GM12878 (cell line): ENCODE results near the gene RNF183. TPM values are rescaled to one million over a fixed set of nuclear protein-coding genes. Genes with fewer than 3 reads are reported as not detected.

ENCODE experiments used
- ATAC-seq: fragments of 200-7000 bp; cut with Tn5 transposase; 3 replicates; pipeline ENCODE4 v1.9.1; 2020; ENCODE audit warnings: mild to moderate bottlenecking, moderate library complexity
- BruUV-seq: library from RNA; stranded (reverse); fragments of 400-500 nt; replicated peaks from 2 replicates; lab custom pipeline; 2021; lab: Mats Ljungman, UMichigan
- CTCF ChIA-PET: fragments of 300-600 bp; sonication (Branson Sonifier 250); formaldehyde crosslinking; extraction: SDS; loops from one replicate; lab custom pipeline; 2021; ENCODE audit warnings: inconsistent platforms; lab: Yijun Ruan, JAX
- POLR2A ChIA-PET: fragments of 350-600 bp; formaldehyde crosslinking; extraction: SDS; loops from one replicate; lab custom pipeline; 2021; ENCODE audit warnings: inconsistent platforms; lab: Charles Lee
- RAD21 ChIA-PET: fragments of 300-600 bp; sonication (Branson Sonifier 250); formaldehyde crosslinking; loops from one replicate; lab custom pipeline; 2023; ENCODE audit warnings: antibody characterized with exemption; ENCODE audit not compliant: unreplicated experiment; lab: Charles Lee
- SMC1A ChIA-PET: fragments of 300-600 bp; sonication (Branson Sonifier 250); formaldehyde crosslinking; loops from one replicate; lab custom pipeline; 2023; ENCODE audit not compliant: unreplicated experiment, uncharacterized antibody; lab: Charles Lee
- DNase-seq: peaks from one replicate; pipeline ENCODE4 v3.0.0-alpha.2; 2011; ENCODE audit warnings: low read depth, low spot score
- FAIRE-seq: peaks from 3 replicates; lab custom pipeline; 2011; peaks lifted over from hg19 to GRCh38; lab: Jason Lieb, UNC
- H2AFZ ChIP-seq: 2 replicates; pipeline ENCODE4 v1.6.0; 2011; ENCODE audit warnings: low read depth, low read length, control low read depth; ENCODE audit not compliant: control insufficient read depth
- H3K27ac ChIP-seq: 2 replicates; pipeline ENCODE4 v1.5.1; 2011; ENCODE audit warnings: control low read depth; ENCODE audit not compliant: control insufficient read depth, insufficient read depth
- H3K27me3 ChIP-seq, 2 experiments: replicated peaks in 1 of 2; 2 replicates each; pipeline versions ENCODE4 v1.6.0 to v1.6.1; 2011; ENCODE audit warnings: low read length in 1 of 2; ENCODE audit not compliant: control insufficient read depth in 2 of 2, insufficient read depth in 2 of 2
- H3K36me3 ChIP-seq, 2 experiments: 2 replicates each; pipeline ENCODE4 v1.5.1; 2011; ENCODE audit warnings: low read length in 1 of 2; ENCODE audit not compliant: control insufficient read depth in 2 of 2, insufficient read depth in 2 of 2
- H3K4me1 ChIP-seq: 2 replicates; pipeline ENCODE4 v1.6.1; 2011; ENCODE audit warnings: mild to moderate bottlenecking, low read length, moderate library complexity, mixed read lengths; ENCODE audit not compliant: control insufficient read depth, insufficient read depth
- H3K4me2 ChIP-seq: 2 replicates; pipeline ENCODE4 v1.6.0; 2011; ENCODE audit warnings: control low read depth; ENCODE audit not compliant: control insufficient read depth, insufficient read depth
- H3K4me3 ChIP-seq: fragments of 200-600 bp; sonication (generic); 2 replicates; pipeline ENCODE4 v1.5.1; 2016
- H3K79me2 ChIP-seq: 2 replicates; pipeline ENCODE4 v1.6.0; 2011; ENCODE audit warnings: low read length; ENCODE audit not compliant: control insufficient read depth, insufficient read depth
- H3K9ac ChIP-seq: 2 replicates; pipeline ENCODE4 v1.8.0; 2011; ENCODE audit warnings: low read length, control low read depth, mixed read lengths; ENCODE audit not compliant: control insufficient read depth, insufficient read depth
- H3K9me3 ChIP-seq: replicated peaks from 3 replicates; pipeline ENCODE4 v1.5.1; 2011; ENCODE audit warnings: mild to moderate bottlenecking, low read length; ENCODE audit not compliant: control insufficient read depth, insufficient read depth
- H4K20me1 ChIP-seq: 2 replicates; pipeline ENCODE4 v1.6.0; 2011; ENCODE audit not compliant: control insufficient read depth, insufficient read depth
- EED ChIP-seq: sonication (generic); IDR thresholded peaks from 2 replicates; pipeline ENCODE4 v1.6.1; 2016; ENCODE audit warnings: antibody characterized with exemption, low read depth
- KDM1A ChIP-seq: fragments of 200-600 bp; sonication (generic); IDR thresholded peaks from 2 replicates; pipeline ENCODE4 v1.6.1; 2016; ENCODE audit warnings: borderline replicate concordance
- MAX ChIP-seq: IDR thresholded peaks from 2 replicates; pipeline ENCODE4 v1.6.1; 2012; ENCODE audit warnings: low read depth, low read length, improper control_type of control experiment
- PML ChIP-seq: IDR thresholded peaks from 2 replicates; pipeline ENCODE4 v1.6.1; 2012; ENCODE audit warnings: low read length, inconsistent platforms
- YY1 ChIP-seq: IDR thresholded peaks from 2 replicates; pipeline ENCODE4 v1.6.1; 2011; ENCODE audit warnings: low read depth, mild to moderate bottlenecking, low read length
- WGBS: methylation state at CpG from one replicate; pipeline ENCODE4 v1.1.6; 2016; ENCODE audit warnings: low lambda C conversion rate; ENCODE audit not compliant: insufficient replicate concordance, insufficient coverage; ENCODE audit errors: missing lambda C conversion rate; 5-methylcytosine and 5-hydroxymethylcytosine counted together
- in situ Hi-C: fragments of 300-500 bp; cut with MboI; formaldehyde crosslinking; loops from 9 replicates; pipeline ENCODE4 v1.14.3; 2018; ENCODE audit warnings: mixed read lengths
- intact Hi-C: fragments of 100-400 bp; cut with micrococcal nuclease; formaldehyde crosslinking; loops from one replicate; pipeline ENCODE4 v1.14.2; 2022; ENCODE audit not compliant: unreplicated experiment
- polyA plus RNA-seq, 11 experiments: library from polyadenylated mRNA; depleted of rRNA in 4 of 11; unstranded in 6 of 11; stranded (reverse) in 5 of 11; fragments of >200 nt; fragmentation: Nextera tagmentation in 4 of 11; fragmentation: Illumina TruSeq in 1 of 11; extraction: Ambion mirVana in 4 of 11; extraction: Trizol in 1 of 11; gene quantifications; 1 replicate in 1 of 11; 2 replicates in 10 of 11; pipeline versions ENCODE4 v1.2.1 to v1.2.3, GENCODE V29; 2011 to 2016; ENCODE audit warnings: inconsistent platforms in 2 of 11, missing spikeins in 2 of 11, low read depth in 1 of 11
- total RNA-seq, 4 experiments: library from RNA; depleted of rRNA in 3 of 4; stranded (reverse); fragments of >200 nt in 3 of 4; fragmentation: Illumina TruSeq in 1 of 4; extraction: Trizol in 1 of 4; gene quantifications; 2 replicates each; pipeline versions ENCODE4 v1.2.1 to v1.2.3, GENCODE V29; 2013 to 2021

Gene RNF183
- total and polyA plus RNA-seq, 10 of the 15 experiments (the other 5 are each of a cell fraction or from before 2014, with no cell fraction given): 0.03 to 0.26 (median 0.07) TPM; not detected in 6

- no peaks in the 10 kb centered on the region for H4K20me1 ChIP-seq
- RAD21 ChIA-PET: interaction anchor here (1.4 kb wide), 1 partner anchor 49 kb away, joined by 4 read pairs; the partner anchor contains the start of gene ALAD
- H3K79me2 ChIP-seq: no peaks in the 10 kb centered on the region
- no peak overlapping the region for H3K9ac ChIP-seq
- DNase-seq (no peak), FAIRE-seq (no peak)
- in situ Hi-C loops: no loop called here
- H3K9me3 ChIP-seq: no peaks in the 10 kb centered on the region
- intact Hi-C loops: no loop called here
- H3K4me3 ChIP-seq: no peak overlapping the region
- no peaks in the 10 kb centered on the region; a peak in 2 of 4 replicates for H3K27me3 ChIP-seq
- TF ChIP-seq EED (peak; percentile 46; the same call in 1 of the 2 replicates), PML (no peak), YY1 (no peak)
- TF ChIP-seq, all 136 proteins: peak for 1
- H2AFZ ChIP-seq: no peak overlapping the region
- no peak overlapping the region for H3K27ac ChIP-seq
- peaks cover 19% of the 10 kb centered on the region for H3K4me1 ChIP-seq
- ATAC-seq: no peak; the same call in 2 of the 3 replicates
- H3K36me3 ChIP-seq: no peaks in the 10 kb centered on the region
- no peak overlapping the region for H3K4me2 ChIP-seq
- WGBS: 0% methylated on average over 1 of the region's 1 CpG
- CTCF ChIA-PET: interaction anchor here (1.1 to 1.4 kb wide), 2 partner anchors 49 to 78 kb away, joined by 4 to 5 read pairs; partner anchors contain the start of genes ALAD, CDC26 and PRPF4
- BruUV-seq: no TSS peak
- POLR2A ChIA-PET: no interaction called here
- SMC1A ChIA-PET: interaction anchor here (0.6 kb wide), 2 partner anchors 26 to 125 kb away, joined by 3 read pairs; no protein-coding TSS in a partner anchor
These were observed 49.2 kb upstream of the RNF183 start for GRCh38 chr9:113352411-113352810.

GRCh38 chr9:113352006-113352405, 48.8 kb upstream of the RNF183 start:
- Histone ChIP-seq H2AFZ (no peak overlapping the region), H3K9ac (no peak overlapping the region), H4K20me1 (no peaks in the 10 kb centered on the region), H3K4me3 (no peak overlapping the region), H3K9me3 (no peaks in the 10 kb centered on the region), H3K27me3 (no peaks in the 10 kb centered on the region; a peak in 2 of 4 replicates), H3K4me1 (peaks cover 19% of the 10 kb centered on the region), H3K27ac (no peak overlapping the region), H3K79me2 (no peaks in the 10 kb centered on the region), H3K4me2 (no peak overlapping the region), H3K36me3 (no peaks in the 10 kb centered on the region)
- WGBS: 43% methylated on average over 6 of the region's 6 CpGs
- ChIA-PET POLR2A (no interaction called here), RAD21 (interaction anchor here (1.4 kb wide), 1 partner anchor 49 kb away, joined by 4 read pairs; the partner anchor contains the start of gene ALAD), SMC1A (interaction anchor here (1.1 kb wide), 1 partner anchor 10 kb away, joined by 3 read pairs; no protein-coding TSS in a partner anchor), CTCF (interaction anchor here (1.1 to 2.6 kb wide), 5 partner anchors 11 to 77 kb away, joined by 3 to 12 read pairs (median 5); partner anchors contain the start of genes ALAD, CDC26, PRPF4 and WDR31)
- no peak for FAIRE-seq
- TF ChIP-seq MAX (no peak), KDM1A (no peak)
- ATAC-seq: no peak
- DNase-seq: no peak
- intact Hi-C loops (no loop called here), in situ Hi-C loops (no loop called here)
- BruUV-seq: no TSS peak
